Measurements from ENCODE around the gene AP5S1.

Gene AP5S1

GRCh38 chr20:3869839-3870634 lies 49.7 kb downstream of the AP5S1 start:
- no peak overlapping the region for H3K4me3 ChIP-seq (ENCODE audit: low read depth, low read length)
- TF ChIP-seq CTCF (IDR thresholded peaks at IDR 0.05; ENCODE audit: borderline replicate concordance, insufficient read depth, low read depth, low read length) = no peak

GRCh38 chr20:3871550-3872265 lies 51.4 kb downstream of the AP5S1 start:
- TF ChIP-seq CTCF (IDR thresholded peaks at IDR 0.05; ENCODE audit: borderline replicate concordance, insufficient read depth, low read depth, low read length) = no peak

GRCh38 chr20:3873507-3873906 lies 53.2 kb downstream of the AP5S1 start:
- TF ChIP-seq CTCF (IDR thresholded peaks at IDR 0.05; ENCODE audit: borderline replicate concordance, insufficient read depth, low read depth, low read length) = no peak

More at GRCh38 chr20:3871550-3872265, 51.4 kb downstream of the AP5S1 start:
- no peak overlapping the region for H3K4me3 ChIP-seq (ENCODE audit: low read depth, low read length)

GRCh38 chr20:3874194-3874844 lies 54.0 kb downstream of the AP5S1 start:
- no peak overlapping the region for H3K4me3 ChIP-seq (ENCODE audit: low read depth, low read length)
- no peak for TF ChIP-seq CTCF (IDR thresholded peaks at IDR 0.05; ENCODE audit: borderline replicate concordance, insufficient read depth, low read depth, low read length)

More at GRCh38 chr20:3873507-3873906, 53.2 kb downstream of the AP5S1 start:
- H3K4me3 ChIP-seq (ENCODE audit: low read depth, low read length) = no peak overlapping the region

GRCh38 chr20:3875378-3875974 lies 55.1 kb downstream of the AP5S1 start:
- no peak for TF ChIP-seq CTCF (IDR thresholded peaks at IDR 0.05; ENCODE audit: borderline replicate concordance, insufficient read depth, low read depth, low read length)

GRCh38 chr20:3876000-3876399 lies 55.7 kb downstream of the AP5S1 start:
- TF ChIP-seq CTCF (IDR thresholded peaks at IDR 0.05; ENCODE audit: borderline replicate concordance, insufficient read depth, low read depth, low read length) = no peak
- H3K4me3 ChIP-seq (ENCODE audit: low read depth, low read length) = no peak overlapping the region

More at GRCh38 chr20:3875378-3875974, 55.1 kb downstream of the AP5S1 start:
- H3K4me3 ChIP-seq (ENCODE audit: low read depth, low read length) = no peak overlapping the region

Measured in GM12875 (cell line).